ENCODE data around the gene NXT1.

NXT1 gene

DNA sequence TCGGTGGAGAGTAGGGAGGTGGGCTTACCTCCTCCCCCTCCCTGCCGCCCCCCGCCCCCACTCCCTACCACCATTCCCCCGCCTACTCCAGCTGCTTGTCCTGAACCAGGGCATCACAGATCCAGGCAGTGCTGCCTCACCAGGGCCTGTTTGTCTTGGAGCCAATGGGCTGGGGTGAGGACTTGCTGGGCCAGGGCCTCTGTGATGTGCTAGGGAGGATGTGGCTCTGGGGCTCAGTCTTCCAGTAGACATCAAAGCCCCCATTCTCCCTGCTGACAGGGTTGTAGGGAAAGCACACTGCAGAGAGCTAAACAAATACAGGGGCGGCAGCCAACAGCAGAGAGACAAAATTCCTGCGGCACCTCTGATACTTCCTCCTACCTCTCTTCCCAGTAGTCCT lies 48.2 kb upstream of the NXT1 start:
- TF ChIP-seq ZFP3 (CRISPR knock-in tag; IDR thresholded peaks at IDR 0.05) (no peak), RARB (CRISPR knock-in tag; IDR thresholded peaks at IDR 0.05) (no peak), ZNF8 (CRISPR knock-in tag; IDR thresholded peaks at IDR 0.05) (no peak), ESRRG (CRISPR knock-in tag; IDR thresholded peaks at IDR 0.05) (no peak), TCF4 (CRISPR knock-in tag; IDR thresholded peaks at IDR 0.05; ENCODE audit: borderline replicate concordance) (no peak), BACH2 (CRISPR knock-in tag; IDR thresholded peaks at IDR 0.05; ENCODE audit: borderline replicate concordance) (no peak), ISL1 (CRISPR knock-in tag; IDR thresholded peaks at IDR 0.05) (no peak), ARNTL (CRISPR knock-in tag; IDR thresholded peaks at IDR 0.05; ENCODE audit: borderline replicate concordance, low read depth) (no peak), ZFP30 (CRISPR knock-in tag; IDR thresholded peaks at IDR 0.05) (no peak), ZNF565 (CRISPR knock-in tag; conservative IDR thresholded peaks at IDR 0.05; ENCODE audit: low read depth) (no peak), TOX (CRISPR knock-in tag; IDR thresholded peaks at IDR 0.05; ENCODE audit: borderline replicate concordance) (no peak), OSR1 (CRISPR knock-in tag; IDR thresholded peaks at IDR 0.05) (no peak), GLIS3 (CRISPR knock-in tag; IDR thresholded peaks at IDR 0.05) (no peak)
- TF ChIP-seq, protein P1, sequence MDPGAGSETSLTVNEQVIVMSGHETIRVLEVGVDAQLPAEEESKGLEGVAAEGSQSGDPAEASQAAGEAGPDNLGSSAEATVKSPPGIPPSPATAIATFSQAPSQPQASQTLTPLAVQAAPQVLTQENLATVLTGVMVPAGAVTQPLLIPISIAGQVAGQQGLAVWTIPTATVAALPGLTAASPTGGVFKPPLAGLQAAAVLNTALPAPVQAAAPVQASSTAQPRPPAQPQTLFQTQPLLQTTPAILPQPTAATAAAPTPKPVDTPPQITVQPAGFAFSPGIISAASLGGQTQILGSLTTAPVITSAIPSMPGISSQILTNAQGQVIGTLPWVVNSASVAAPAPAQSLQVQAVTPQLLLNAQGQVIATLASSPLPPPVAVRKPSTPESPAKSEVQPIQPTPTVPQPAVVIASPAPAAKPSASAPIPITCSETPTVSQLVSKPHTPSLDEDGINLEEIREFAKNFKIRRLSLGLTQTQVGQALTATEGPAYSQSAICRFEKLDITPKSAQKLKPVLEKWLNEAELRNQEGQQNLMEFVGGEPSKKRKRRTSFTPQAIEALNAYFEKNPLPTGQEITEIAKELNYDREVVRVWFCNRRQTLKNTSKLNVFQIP (CRISPR knock-in tag; IDR thresholded peaks at IDR 0.05; ENCODE audit: borderline replicate concordance, low read depth), result no peak
- no peak for ATAC-seq

- no peak for ATAC-seq
Measured at GRCh38 chr20:23302801-23303200, 47.8 kb upstream of the NXT1 start.

More at GRCh38 chr20:23302801-23303200, 47.8 kb upstream of the NXT1 start:
- TF ChIP-seq ISL1 (CRISPR knock-in tag; IDR thresholded peaks at IDR 0.05) (no peak), TCF4 (CRISPR knock-in tag; IDR thresholded peaks at IDR 0.05; ENCODE audit: borderline replicate concordance) (no peak), ZFP3 (CRISPR knock-in tag; IDR thresholded peaks at IDR 0.05) (no peak), ZFP30 (CRISPR knock-in tag; IDR thresholded peaks at IDR 0.05) (no peak), TOX (CRISPR knock-in tag; IDR thresholded peaks at IDR 0.05; ENCODE audit: borderline replicate concordance) (no peak), GLIS3 (CRISPR knock-in tag; IDR thresholded peaks at IDR 0.05) (no peak), CSDC2 (CRISPR knock-in tag; IDR thresholded peaks at IDR 0.05) (no peak)
- TF ChIP-seq, protein P2, sequence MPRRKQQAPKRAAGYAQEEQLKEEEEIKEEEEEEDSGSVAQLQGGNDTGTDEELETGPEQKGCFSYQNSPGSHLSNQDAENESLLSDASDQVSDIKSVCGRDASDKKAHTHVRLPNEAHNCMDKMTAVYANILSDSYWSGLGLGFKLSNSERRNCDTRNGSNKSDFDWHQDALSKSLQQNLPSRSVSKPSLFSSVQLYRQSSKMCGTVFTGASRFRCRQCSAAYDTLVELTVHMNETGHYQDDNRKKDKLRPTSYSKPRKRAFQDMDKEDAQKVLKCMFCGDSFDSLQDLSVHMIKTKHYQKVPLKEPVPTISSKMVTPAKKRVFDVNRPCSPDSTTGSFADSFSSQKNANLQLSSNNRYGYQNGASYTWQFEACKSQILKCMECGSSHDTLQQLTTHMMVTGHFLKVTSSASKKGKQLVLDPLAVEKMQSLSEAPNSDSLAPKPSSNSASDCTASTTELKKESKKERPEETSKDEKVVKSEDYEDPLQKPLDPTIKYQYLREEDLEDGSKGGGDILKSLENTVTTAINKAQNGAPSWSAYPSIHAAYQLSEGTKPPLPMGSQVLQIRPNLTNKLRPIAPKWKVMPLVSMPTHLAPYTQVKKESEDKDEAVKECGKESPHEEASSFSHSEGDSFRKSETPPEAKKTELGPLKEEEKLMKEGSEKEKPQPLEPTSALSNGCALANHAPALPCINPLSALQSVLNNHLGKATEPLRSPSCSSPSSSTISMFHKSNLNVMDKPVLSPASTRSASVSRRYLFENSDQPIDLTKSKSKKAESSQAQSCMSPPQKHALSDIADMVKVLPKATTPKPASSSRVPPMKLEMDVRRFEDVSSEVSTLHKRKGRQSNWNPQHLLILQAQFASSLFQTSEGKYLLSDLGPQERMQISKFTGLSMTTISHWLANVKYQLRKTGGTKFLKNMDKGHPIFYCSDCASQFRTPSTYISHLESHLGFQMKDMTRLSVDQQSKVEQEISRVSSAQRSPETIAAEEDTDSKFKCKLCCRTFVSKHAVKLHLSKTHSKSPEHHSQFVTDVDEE (CRISPR knock-in tag; IDR thresholded peaks at IDR 0.05), result no peak
- TF ChIP-seq, protein P1 (CRISPR knock-in tag; IDR thresholded peaks at IDR 0.05; ENCODE audit: borderline replicate concordance, low read depth), result no peak
- TF ChIP-seq, protein P3, sequence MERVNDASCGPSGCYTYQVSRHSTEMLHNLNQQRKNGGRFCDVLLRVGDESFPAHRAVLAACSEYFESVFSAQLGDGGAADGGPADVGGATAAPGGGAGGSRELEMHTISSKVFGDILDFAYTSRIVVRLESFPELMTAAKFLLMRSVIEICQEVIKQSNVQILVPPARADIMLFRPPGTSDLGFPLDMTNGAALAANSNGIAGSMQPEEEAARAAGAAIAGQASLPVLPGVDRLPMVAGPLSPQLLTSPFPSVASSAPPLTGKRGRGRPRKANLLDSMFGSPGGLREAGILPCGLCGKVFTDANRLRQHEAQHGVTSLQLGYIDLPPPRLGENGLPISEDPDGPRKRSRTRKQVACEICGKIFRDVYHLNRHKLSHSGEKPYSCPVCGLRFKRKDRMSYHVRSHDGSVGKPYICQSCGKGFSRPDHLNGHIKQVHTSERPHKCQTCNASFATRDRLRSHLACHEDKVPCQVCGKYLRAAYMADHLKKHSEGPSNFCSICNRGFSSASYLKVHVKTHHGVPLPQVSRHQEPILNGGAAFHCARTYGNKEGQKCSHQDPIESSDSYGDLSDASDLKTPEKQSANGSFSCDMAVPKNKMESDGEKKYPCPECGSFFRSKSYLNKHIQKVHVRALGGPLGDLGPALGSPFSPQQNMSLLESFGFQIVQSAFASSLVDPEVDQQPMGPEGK (CRISPR knock-in tag; IDR thresholded peaks at IDR 0.05; ENCODE audit: borderline replicate concordance), result no peak
- TF ChIP-seq, protein P4, sequence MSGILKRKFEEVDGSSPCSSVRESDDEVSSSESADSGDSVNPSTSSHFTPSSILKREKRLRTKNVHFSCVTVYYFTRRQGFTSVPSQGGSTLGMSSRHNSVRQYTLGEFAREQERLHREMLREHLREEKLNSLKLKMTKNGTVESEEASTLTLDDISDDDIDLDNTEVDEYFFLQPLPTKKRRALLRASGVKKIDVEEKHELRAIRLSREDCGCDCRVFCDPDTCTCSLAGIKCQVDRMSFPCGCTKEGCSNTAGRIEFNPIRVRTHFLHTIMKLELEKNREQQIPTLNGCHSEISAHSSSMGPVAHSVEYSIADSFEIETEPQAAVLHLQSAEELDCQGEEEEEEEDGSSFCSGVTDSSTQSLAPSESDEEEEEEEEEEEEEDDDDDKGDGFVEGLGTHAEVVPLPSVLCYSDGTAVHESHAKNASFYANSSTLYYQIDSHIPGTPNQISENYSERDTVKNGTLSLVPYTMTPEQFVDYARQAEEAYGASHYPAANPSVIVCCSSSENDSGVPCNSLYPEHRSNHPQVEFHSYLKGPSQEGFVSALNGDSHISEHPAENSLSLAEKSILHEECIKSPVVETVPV (CRISPR knock-in tag; IDR thresholded peaks at IDR 0.05), result no peak
